Measurements from ENCODE around the gene MISP3.

DNA sequence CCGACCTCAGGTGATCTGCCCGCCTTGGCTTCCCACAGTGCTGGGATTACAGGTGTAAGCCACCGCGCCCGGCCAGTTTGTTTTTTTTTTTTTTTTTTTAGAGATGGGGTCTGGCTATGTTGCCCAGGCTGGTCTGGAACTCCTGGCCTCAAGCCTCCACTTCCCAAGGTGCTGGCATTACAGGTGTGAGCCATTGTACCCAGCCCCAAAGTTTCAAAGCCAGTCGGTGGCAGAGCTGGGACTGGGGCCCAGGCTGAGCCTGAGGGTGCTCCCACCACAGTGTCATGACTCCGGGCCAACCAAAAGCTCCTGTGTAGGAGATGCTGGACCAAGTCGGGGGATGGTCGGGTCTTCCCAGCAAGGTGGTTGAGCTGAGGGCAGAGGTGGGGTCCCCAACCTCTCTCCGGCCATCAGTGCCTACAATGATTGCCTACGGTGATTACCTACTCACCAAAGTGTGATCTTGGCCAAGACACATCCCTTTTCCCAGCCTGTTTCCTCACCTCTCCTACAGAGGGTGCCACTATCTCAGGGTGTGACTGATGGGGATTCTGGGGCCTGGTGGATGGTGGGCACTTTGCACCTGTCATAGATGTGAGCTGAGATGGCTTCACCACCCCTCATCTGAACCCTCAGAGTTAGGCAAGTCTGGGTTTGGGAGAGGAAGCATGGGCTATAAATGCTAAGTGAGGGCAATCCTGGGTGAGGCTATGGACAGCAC is 23.8 kb downstream of the MISP3 start:
- TF ChIP-seq PPARA (CRISPR knock-in tag; IDR thresholded peaks at IDR 0.05; ENCODE audit: borderline replicate concordance): no peak
- TF ChIP-seq RARB (CRISPR knock-in tag; IDR thresholded peaks at IDR 0.05): no peak
- TF ChIP-seq ZNF70 (CRISPR knock-in tag; IDR thresholded peaks at IDR 0.05): no peak
- no peak for TF ChIP-seq ZFP3 (CRISPR knock-in tag; IDR thresholded peaks at IDR 0.05)
- TF ChIP-seq, protein P1, sequence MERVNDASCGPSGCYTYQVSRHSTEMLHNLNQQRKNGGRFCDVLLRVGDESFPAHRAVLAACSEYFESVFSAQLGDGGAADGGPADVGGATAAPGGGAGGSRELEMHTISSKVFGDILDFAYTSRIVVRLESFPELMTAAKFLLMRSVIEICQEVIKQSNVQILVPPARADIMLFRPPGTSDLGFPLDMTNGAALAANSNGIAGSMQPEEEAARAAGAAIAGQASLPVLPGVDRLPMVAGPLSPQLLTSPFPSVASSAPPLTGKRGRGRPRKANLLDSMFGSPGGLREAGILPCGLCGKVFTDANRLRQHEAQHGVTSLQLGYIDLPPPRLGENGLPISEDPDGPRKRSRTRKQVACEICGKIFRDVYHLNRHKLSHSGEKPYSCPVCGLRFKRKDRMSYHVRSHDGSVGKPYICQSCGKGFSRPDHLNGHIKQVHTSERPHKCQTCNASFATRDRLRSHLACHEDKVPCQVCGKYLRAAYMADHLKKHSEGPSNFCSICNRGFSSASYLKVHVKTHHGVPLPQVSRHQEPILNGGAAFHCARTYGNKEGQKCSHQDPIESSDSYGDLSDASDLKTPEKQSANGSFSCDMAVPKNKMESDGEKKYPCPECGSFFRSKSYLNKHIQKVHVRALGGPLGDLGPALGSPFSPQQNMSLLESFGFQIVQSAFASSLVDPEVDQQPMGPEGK (CRISPR knock-in tag; IDR thresholded peaks at IDR 0.05; ENCODE audit: borderline replicate concordance): no peak
- TF ChIP-seq BACH2 (CRISPR knock-in tag; IDR thresholded peaks at IDR 0.05; ENCODE audit: borderline replicate concordance): no peak
- TF ChIP-seq ZNF8 (CRISPR knock-in tag; IDR thresholded peaks at IDR 0.05): no peak

Data from SK-N-SH treated with all-trans-retinoic acid at 6 μM for 48 hours (cell line).